ENCODE measurements around the gene TAF1C.

DNA sequence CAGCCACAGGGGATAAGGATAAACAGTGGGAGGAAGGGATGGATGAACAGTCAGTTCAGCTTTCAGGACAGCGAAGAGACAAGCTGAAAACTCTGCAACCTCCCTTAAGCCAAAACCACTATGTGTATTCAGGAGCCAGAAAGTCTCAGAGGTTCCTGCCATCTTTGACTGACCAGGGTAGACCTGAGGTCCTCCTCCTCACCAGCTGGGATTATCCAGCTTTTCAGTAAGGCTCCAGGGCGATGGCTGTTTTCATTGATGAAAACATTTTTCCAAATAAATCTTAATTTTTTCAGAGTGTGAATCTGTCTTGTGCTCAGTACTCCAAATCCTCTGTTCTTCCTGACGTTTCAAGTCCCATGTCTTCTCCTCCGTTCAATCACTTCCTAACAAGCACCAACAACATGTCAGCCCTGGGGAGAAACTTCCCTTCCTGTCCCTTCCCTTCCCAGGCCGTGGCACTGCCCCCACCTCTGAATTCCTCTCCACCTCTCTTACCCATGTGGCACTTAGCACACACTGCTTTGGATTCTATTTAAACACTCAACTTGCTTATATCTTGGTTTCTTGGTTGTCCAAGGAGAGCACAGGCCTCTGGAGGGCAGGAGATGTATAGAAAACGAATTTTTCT, 47.1 kb downstream of the TAF1C start:
- no peak for TF ChIP-seq CTCF (IDR thresholded peaks at IDR 0.05)
- no peak for TF ChIP-seq POLR2A (IDR thresholded peaks at IDR 0.05)
- TF ChIP-seq EP300 (IDR thresholded peaks at IDR 0.05), result no peak
